Measurements from ENCODE around the gene ZNF503.
"Not testable (repeated sequence)": the region's sequence is repeated elsewhere in the genome, so short reads cannot be mapped to it uniquely, and the experiment has no call there.

The ZNF503 gene

GRCh38 chr10:75395066-75395931, 6.3 kb downstream of the ZNF503 start:
- DNase-seq (ENCODE audit: low read depth in 3 of 3): no peak

- no peak for DNase-seq (ENCODE audit: low read depth in 3 of 3)
These were observed 7.3 kb downstream of the ZNF503 start for GRCh38 chr10:75394221-75394620.

- no peak for DNase-seq (ENCODE audit: low read depth in 3 of 3)
These were observed 8.8 kb downstream of the ZNF503 start for GRCh38 chr10:75392744-75393143.

- DNase-seq (ENCODE audit: low read depth in 3 of 3): no peak
These were observed 9.3 kb downstream of the ZNF503 start for GRCh38 chr10:75392271-75392670.

GRCh38 chr10:75390178-75390577, 11.4 kb downstream of the ZNF503 start:
- no peak for DNase-seq (ENCODE audit: low read depth in 3 of 3)

- DNase-seq (ENCODE audit: low read depth in 3 of 3): no peak
These were observed 13.5 kb downstream of the ZNF503 start for GRCh38 chr10:75388082-75388481.

- no peak for DNase-seq (ENCODE audit: low read depth in 3 of 3)
These were observed 15.4 kb downstream of the ZNF503 start for GRCh38 chr10:75386128-75386527.

- no peak for DNase-seq (ENCODE audit: low read depth in 3 of 3)
These were observed 21.7 kb downstream of the ZNF503 start for GRCh38 chr10:75379817-75380216.

- no peak for DNase-seq (ENCODE audit: low read depth in 3 of 3)
These were observed 22.3 kb downstream of the ZNF503 start for GRCh38 chr10:75379212-75379724.

GRCh38 chr10:75378379-75378778, 23.2 kb downstream of the ZNF503 start:
- no peak for DNase-seq (ENCODE audit: low read depth in 3 of 3)

GRCh38 chr10:75377869-75378268, 23.7 kb downstream of the ZNF503 start:
- no peak for DNase-seq (ENCODE audit: low read depth in 3 of 3)

GRCh38 chr10:75375838-75376237, 25.7 kb downstream of the ZNF503 start:
- no peak for DNase-seq (ENCODE audit: low read depth in 3 of 3)

- DNase-seq (ENCODE audit: low read depth in 3 of 3): no peak
These were observed 30.6 kb downstream of the ZNF503 start for GRCh38 chr10:75371010-75371409.

- not testable (repeated sequence) for DNase-seq (ENCODE audit: low read depth in 3 of 3)
These were observed 31.7 kb downstream of the ZNF503 start for GRCh38 chr10:75369838-75370237.

GRCh38 chr10:75367901-75368300, 33.7 kb downstream of the ZNF503 start:
- DNase-seq (ENCODE audit: low read depth in 3 of 3): no peak

GRCh38 chr10:75367021-75367487, 34.5 kb downstream of the ZNF503 start:
- DNase-seq (ENCODE audit: low read depth in 3 of 3): no peak

- DNase-seq (ENCODE audit: low read depth in 3 of 3): no peak
These were observed 38.1 kb downstream of the ZNF503 start for GRCh38 chr10:75363431-75363830.

- DNase-seq (ENCODE audit: low read depth in 3 of 3): not testable (repeated sequence)
These were observed 41.7 kb downstream of the ZNF503 start for GRCh38 chr10:75359876-75360275.

- DNase-seq (ENCODE audit: low read depth in 3 of 3): no peak
These were observed 42.6 kb downstream of the ZNF503 start for GRCh38 chr10:75358835-75359421.

- DNase-seq (ENCODE audit: low read depth in 3 of 3): no peak
These were observed 43.4 kb downstream of the ZNF503 start for GRCh38 chr10:75358132-75358531.

- DNase-seq (ENCODE audit: low read depth in 3 of 3): no peak
These were observed 44.1 kb downstream of the ZNF503 start for GRCh38 chr10:75357500-75357899.

GRCh38 chr10:75356484-75356883, 45.1 kb downstream of the ZNF503 start:
- no peak for DNase-seq (ENCODE audit: low read depth in 3 of 3)

GRCh38 chr10:75355706-75356105, 45.9 kb downstream of the ZNF503 start:
- DNase-seq (ENCODE audit: low read depth in 3 of 3): no peak
